Fibroblast of the aortic adventitia (primary cell): ENCODE results near the gene VWA7. TPM values are rescaled to one million over a fixed set of nuclear protein-coding genes. Genes with fewer than 3 reads are reported as not detected.

Source experiments
- DNase-seq: peaks from one replicate; pipeline ENCODE4 v3.0.0-alpha.2; 2010; ENCODE audit warnings: low read depth
- H3K4me3 ChIP-seq: 2 replicates; pipeline ENCODE4 v1.5.1; 2011; ENCODE audit warnings: low read depth, mild to moderate bottlenecking, control low read depth, low read length, moderate library complexity
- CTCF ChIP-seq: IDR thresholded peaks from 2 replicates; pipeline ENCODE4 v1.5.1; 2011; ENCODE audit warnings: mild to moderate bottlenecking, low read length, control low read depth, inconsistent platforms; ENCODE audit not compliant: insufficient read depth
- small RNA-seq: library from RNA; depleted of rRNA; stranded (forward); fragments of <200 nt; gene quantifications from one replicate; pipeline ENCODE3, GENCODE V24; 2012
- total RNA-seq: library from RNA; depleted of rRNA; stranded (reverse); fragments of >200 nt; gene quantifications from 2 replicates; pipeline ENCODE4 v1.2.3, GENCODE V29; 2012; ENCODE audit warnings: low replicate concordance

The VWA7 gene
- total RNA-seq, 1 donor = 0.36 TPM

GRCh38 chr6:31720196-31720770 lies 56.8 kb downstream of the VWA7 start:
- no peak for TF ChIP-seq CTCF
- DNase-seq = no peak
- H3K4me3 ChIP-seq = no peak overlapping the region

DNA sequence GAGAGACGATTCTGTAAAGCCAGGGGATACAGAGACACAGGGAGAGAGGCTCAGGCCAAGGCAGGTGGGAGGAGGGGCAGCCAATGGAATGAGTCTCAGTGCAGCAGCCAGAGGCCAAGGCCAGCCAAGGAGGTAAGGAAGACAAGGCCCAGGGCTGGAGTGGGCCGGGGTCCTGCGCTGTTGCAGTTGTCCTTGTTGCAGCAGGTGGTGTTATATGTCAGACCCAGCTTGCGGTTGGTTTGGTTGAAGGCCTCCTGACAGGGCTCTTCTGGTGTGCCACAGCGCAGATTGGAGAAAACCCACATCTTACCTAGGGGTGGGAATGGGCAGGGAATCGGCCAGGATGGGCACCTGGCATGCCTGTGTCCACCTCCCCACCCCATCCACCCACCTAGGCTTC lies 58.1 kb downstream of the VWA7 start:
- no peak for DNase-seq
- TF ChIP-seq CTCF = no peak
- no peak overlapping the region for H3K4me3 ChIP-seq

DNA sequence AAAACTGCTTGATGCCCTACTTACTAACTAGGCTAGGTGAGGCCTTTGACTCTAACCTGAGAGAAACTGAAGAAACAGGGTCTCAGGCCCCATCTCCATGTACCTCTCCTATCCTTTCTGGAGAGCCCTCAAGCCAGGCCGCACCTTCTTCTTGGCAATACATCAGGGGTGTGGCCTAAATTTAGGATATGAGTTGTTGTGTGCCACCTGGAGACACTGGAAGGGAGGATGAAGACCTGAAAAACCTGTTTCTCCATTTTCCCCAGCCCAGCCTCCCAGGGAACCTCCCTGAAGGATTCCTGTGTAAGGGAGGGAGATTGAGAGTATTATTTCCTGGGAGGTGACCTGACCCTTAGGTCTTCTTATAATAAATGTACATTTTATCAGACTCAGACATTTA lies 58.9 kb downstream of the VWA7 start:
- TF ChIP-seq CTCF = no peak
- DNase-seq = no peak
- H3K4me3 ChIP-seq = no peak overlapping the region

DNA sequence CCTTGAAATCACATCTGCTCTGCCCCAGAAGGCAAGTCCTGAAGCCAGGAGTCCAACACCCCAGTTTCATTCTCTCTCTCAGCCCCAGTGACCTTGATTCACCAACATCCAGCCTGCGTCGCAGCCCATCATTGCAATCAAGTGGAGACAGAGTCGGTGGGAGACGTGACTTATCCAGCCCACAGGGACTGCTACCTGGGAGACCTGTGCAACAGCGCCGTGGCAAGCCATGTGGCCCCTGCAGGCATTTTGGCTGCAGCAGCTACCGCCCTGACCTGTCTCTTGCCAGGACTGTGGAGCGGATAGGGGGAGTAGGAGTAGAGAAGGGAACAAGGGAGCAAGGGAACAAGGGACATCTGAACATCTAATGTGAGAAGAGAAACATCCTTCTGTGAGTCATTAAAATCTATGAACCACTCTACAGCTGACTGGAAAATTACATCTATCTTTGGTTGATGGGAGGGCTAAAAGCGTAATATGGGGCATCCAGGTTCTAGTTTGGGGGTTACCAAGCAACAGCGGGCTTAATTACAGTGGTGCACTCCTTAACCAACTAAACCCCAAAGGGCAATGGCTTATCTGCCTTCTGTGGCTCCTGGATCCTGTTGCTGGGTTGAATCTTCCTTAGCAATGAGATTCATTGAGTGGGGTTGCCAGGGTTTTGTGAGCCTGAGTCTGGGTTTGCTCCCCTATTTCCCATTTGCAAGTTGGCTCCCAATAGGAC lies 59.5 kb downstream of the VWA7 start:
- no peak for DNase-seq
- no peak for TF ChIP-seq CTCF
- no peak overlapping the region for H3K4me3 ChIP-seq

Small RNA genes lying within 50 kb of the gene (small RNA-seq; reads per million reads assigned to genes)
- not detected for gene MSH5-SAPCD1
- not detected for gene RF00019
- gene RNU6-850P = not detected
- not detected for gene SAPCD1

Other genes starting within 250 kb of the VWA7 start
- gene MCCD1, start 248.4 kb downstream of the VWA7 start, total RNA-seq = not detected in 2 replicates
- gene DDX39B, start 235.3 kb downstream of the VWA7 start, total RNA-seq = 197 and 290 TPM in 2 replicates
- gene ATP6V1G2, start 230.7 kb downstream of the VWA7 start, total RNA-seq = 3.8 and 6.7 TPM in 2 replicates
- 20.0 and 48.7 TPM in 2 replicates for gene NFKBIL1, start 229.7 kb downstream of the VWA7 start, total RNA-seq
- not detected in 2 replicates for gene LTA, start 205.0 kb downstream of the VWA7 start, total RNA-seq
- gene TNF, start 201.8 kb downstream of the VWA7 start, total RNA-seq = not detected in 2 replicates
- gene LTB, start 194.9 kb downstream of the VWA7 start, total RNA-seq = not detected in 2 replicates
- gene LST1, start 191.1 kb downstream of the VWA7 start, total RNA-seq = not detected in 2 replicates
- not detected in 2 replicates for gene NCR3, start 184.3 kb downstream of the VWA7 start, total RNA-seq
- gene AIF1, start 162.1 kb downstream of the VWA7 start, total RNA-seq = not detected in 2 replicates
- 24.0 and 68.0 TPM in 2 replicates for gene PRRC2A, start 156.6 kb downstream of the VWA7 start, total RNA-seq
- gene BAG6, start 124.7 kb downstream of the VWA7 start, total RNA-seq = 109 and 161 TPM in 2 replicates
- gene APOM, start 121.4 kb downstream of the VWA7 start, total RNA-seq = 2.0 TPM in 1 of 2 replicates, not detected in the other
- gene C6orf47, start 116.5 kb downstream of the VWA7 start, total RNA-seq = 18.4 and 26.3 TPM in 2 replicates
- gene GPANK1, start 112.3 kb downstream of the VWA7 start, total RNA-seq = 19.9 and 69.8 TPM in 2 replicates
- gene CSNK2B, start 111.2 kb downstream of the VWA7 start, total RNA-seq = 134 and 214 TPM in 2 replicates
- 2.8 and 4.5 TPM in 2 replicates for gene LY6G5B, start 107.4 kb downstream of the VWA7 start, total RNA-seq
- gene LY6G5C, start 96.3 kb downstream of the VWA7 start, total RNA-seq = 1.1 TPM in 1 of 2 replicates, not detected in the other
- 23.5 and 27.1 TPM in 2 replicates for gene ABHD16A, start 74.0 kb downstream of the VWA7 start, total RNA-seq
- not detected in 2 replicates for gene LY6G6F, start 70.5 kb downstream of the VWA7 start, total RNA-seq
- gene LY6G6D, start 62.0 kb downstream of the VWA7 start, total RNA-seq = not detected in 2 replicates
- gene LY6G6C, start 55.6 kb downstream of the VWA7 start, total RNA-seq = not detected in 2 replicates
- gene MPIG6B, start 54.0 kb downstream of the VWA7 start, total RNA-seq = not detected in 2 replicates
- 70.5 and 223 TPM in 2 replicates for gene DDAH2, start 48.0 kb downstream of the VWA7 start, total RNA-seq
- gene CLIC1, start 40.8 kb downstream of the VWA7 start, total RNA-seq = 174 and 576 TPM in 2 replicates
- gene MSH5, start 37.3 kb downstream of the VWA7 start, total RNA-seq = 3.1 and 23.0 TPM in 2 replicates
- gene SAPCD1, start 14.7 kb downstream of the VWA7 start, total RNA-seq = 0.90 and 6.2 TPM in 2 replicates
- gene VARS1, start 18.4 kb upstream of the VWA7 start, total RNA-seq = 19.6 and 68.8 TPM in 2 replicates
- 49.5 and 88.3 TPM in 2 replicates for gene LSM2, start 29.6 kb upstream of the VWA7 start, total RNA-seq
- 1.4 and 2.4 TPM in 2 replicates for gene HSPA1L, start 38.0 kb upstream of the VWA7 start, total RNA-seq
- gene HSPA1A, start 38.2 kb upstream of the VWA7 start, total RNA-seq = 52.8 and 76.9 TPM in 2 replicates
- gene HSPA1B, start 50.4 kb upstream of the VWA7 start, total RNA-seq = 62.0 and 112 TPM in 2 replicates
- 35.8 and 48.2 TPM in 2 replicates for gene NEU1, start 85.5 kb upstream of the VWA7 start, total RNA-seq
- gene SLC44A4, start 101.7 kb upstream of the VWA7 start, total RNA-seq = 0.27 TPM in 1 of 2 replicates, not detected in the other
- gene EHMT2, start 120.4 kb upstream of the VWA7 start, total RNA-seq = 37.9 and 62.0 TPM in 2 replicates
- gene ZBTB12, start 124.8 kb upstream of the VWA7 start, total RNA-seq = 3.3 and 3.8 TPM in 2 replicates
- gene C2, start 150.4 kb upstream of the VWA7 start, total RNA-seq = 4.4 and 48.2 TPM in 2 replicates
- 32.9 and 39.1 TPM in 2 replicates for gene CFB, start 168.8 kb upstream of the VWA7 start, total RNA-seq
- gene NELFE, start 181.6 kb upstream of the VWA7 start, total RNA-seq = 36.6 and 109 TPM in 2 replicates
- gene SKIC2, start 181.8 kb upstream of the VWA7 start, total RNA-seq = 30.7 and 42.8 TPM in 2 replicates
- 15.9 and 28.8 TPM in 2 replicates for gene DXO, start 194.8 kb upstream of the VWA7 start, total RNA-seq
- 5.2 and 33.5 TPM in 2 replicates for gene C4A, start 204.7 kb upstream of the VWA7 start, total RNA-seq
- 4.1 and 19.4 TPM in 2 replicates for gene C4B, start 237.5 kb upstream of the VWA7 start, total RNA-seq